GM21717 (cell line): ENCODE measurements around the gene ADGRG2.

Experiments
- ATAC-seq: cut with Tn5 transposase; IDR thresholded peaks from one replicate; pipeline ENCODE4 v1.9.1; 2021; ENCODE audit warnings: mild to moderate bottlenecking, moderate library complexity; ENCODE audit not compliant: unreplicated experiment

Gene ADGRG2

DNA sequence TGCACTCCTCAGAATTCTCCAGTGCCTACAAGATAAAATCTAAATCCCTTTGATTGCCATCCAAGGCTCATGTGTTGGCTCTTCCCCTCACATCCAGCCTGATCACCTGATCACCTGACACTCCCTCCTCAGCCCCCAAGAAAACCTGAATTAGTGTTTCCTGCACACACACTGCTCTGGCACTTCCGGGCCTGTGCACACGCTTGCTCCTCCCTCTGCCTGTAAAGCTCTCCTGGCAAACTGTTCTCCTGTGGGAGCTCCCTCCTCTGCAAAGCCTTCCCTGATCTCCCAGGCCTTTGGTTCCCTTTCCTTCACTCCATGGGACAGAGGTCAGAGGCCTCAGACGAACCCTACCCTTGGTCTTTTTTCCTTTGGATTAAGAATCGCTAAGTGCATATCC, 158.2 kb downstream of the ADGRG2 start:
- ATAC-seq = no peak

- ATAC-seq = no peak
These were observed 159.9 kb downstream of the ADGRG2 start for GRCh38 chrX:18962329-18962728.

- ATAC-seq = no peak
These were observed 160.6 kb downstream of the ADGRG2 start for GRCh38 chrX:18961686-18962085.

GRCh38 chrX:18956303-18957032, 165.8 kb downstream of the ADGRG2 start:
- no peak for ATAC-seq

- no peak for ATAC-seq
These were observed 166.6 kb downstream of the ADGRG2 start for GRCh38 chrX:18955676-18956075.

GRCh38 chrX:18951032-18951431, 171.2 kb downstream of the ADGRG2 start:
- ATAC-seq = no peak

GRCh38 chrX:18949944-18950301, 172.3 kb downstream of the ADGRG2 start:
- ATAC-seq = no peak

- ATAC-seq = no peak
These were observed 172.9 kb downstream of the ADGRG2 start for GRCh38 chrX:18949291-18949943.

GRCh38 chrX:18946611-18947010, 175.7 kb downstream of the ADGRG2 start:
- no peak for ATAC-seq

GRCh38 chrX:18946157-18946556, 176.1 kb downstream of the ADGRG2 start:
- ATAC-seq = no peak

DNA sequence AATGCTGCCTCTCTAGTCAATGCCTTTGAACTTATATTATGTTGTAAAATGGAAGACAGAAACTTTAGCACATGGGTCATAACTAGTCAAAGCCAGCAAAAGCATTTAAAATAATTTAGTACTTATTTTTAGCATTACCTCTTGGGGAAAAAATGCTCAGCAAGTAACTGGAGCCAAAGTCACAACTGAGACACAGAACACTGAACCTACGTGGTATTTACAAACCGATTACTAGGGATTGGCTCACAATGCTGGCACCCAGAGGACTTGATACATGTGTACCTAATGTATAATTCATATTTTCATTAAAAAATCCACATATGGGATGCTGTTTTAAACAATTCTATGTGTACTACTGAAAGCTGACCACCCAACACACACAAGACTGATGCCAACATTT, 176.8 kb downstream of the ADGRG2 start:
- ATAC-seq = no peak

GRCh38 chrX:18944482-18944881, 177.8 kb downstream of the ADGRG2 start:
- no peak for ATAC-seq

- no peak for ATAC-seq
These were observed 180.4 kb downstream of the ADGRG2 start for GRCh38 chrX:18941896-18942295.
